ENCODE data around the gene OVAAL. TPM values are rescaled to one million over a fixed set of nuclear protein-coding genes. Genes with fewer than 3 reads are reported as not detected.

Gene OVAAL
- total RNA-seq, 2 donors from 2014 or later, result not detected

- intact Hi-C loops (cut with DNase I), result no loop called here
- TF ChIP-seq CTCF (IDR thresholded peaks at IDR 0.05), result no peak
- no peaks in the 10 kb centered on the region for H3K9me3 ChIP-seq
- H3K4me3 ChIP-seq, result no peak overlapping the region
- no peak overlapping the region for H3K27ac ChIP-seq
- DNase-seq, result no peak
- no peaks in the 10 kb centered on the region for H3K4me1 ChIP-seq
- no peaks in the 10 kb centered on the region for H3K27me3 ChIP-seq
- H3K9ac ChIP-seq (ENCODE audit: low read depth in 2 of 2, low read length in 2 of 2), result no peak overlapping the region
- no peaks in the 10 kb centered on the region for H3K36me3 ChIP-seq
Measured at GRCh38 chr1:180609643-180610555, 51.1 kb downstream of the OVAAL start.

- no peaks in the 10 kb centered on the region for H3K4me1 ChIP-seq
- H3K27me3 ChIP-seq, result no peaks in the 10 kb centered on the region
- H3K4me3 ChIP-seq, result no peak overlapping the region
- no peak overlapping the region for H3K9ac ChIP-seq (ENCODE audit: low read depth in 2 of 2, low read length in 2 of 2)
- H3K9me3 ChIP-seq, result no peaks in the 10 kb centered on the region
- intact Hi-C loops (cut with DNase I), result no loop called here
- H3K36me3 ChIP-seq, result no peaks in the 10 kb centered on the region
- TF ChIP-seq CTCF (IDR thresholded peaks at IDR 0.05), result no peak
- no peak overlapping the region for H3K27ac ChIP-seq
- DNase-seq, result no peak
Measured at GRCh38 chr1:180610556-180611015, 51.8 kb downstream of the OVAAL start.

- intact Hi-C loops (cut with DNase I), result no loop called here
- no peak for TF ChIP-seq CTCF (IDR thresholded peaks at IDR 0.05)
- no peak overlapping the region for H3K4me3 ChIP-seq
- H3K4me1 ChIP-seq, result no peaks in the 10 kb centered on the region
- H3K27ac ChIP-seq, result no peak overlapping the region
- no peak for DNase-seq
- H3K36me3 ChIP-seq, result no peaks in the 10 kb centered on the region
- no peaks in the 10 kb centered on the region for H3K9me3 ChIP-seq
- H3K9ac ChIP-seq (ENCODE audit: low read depth in 2 of 2, low read length in 2 of 2), result no peak overlapping the region
- H3K27me3 ChIP-seq, result no peaks in the 10 kb centered on the region
Measured at GRCh38 chr1:180611016-180611930, 52.5 kb downstream of the OVAAL start.

GRCh38 chr1:180612632-180613031 lies 53.9 kb downstream of the OVAAL start:
- intact Hi-C loops (cut with DNase I), result no loop called here
- H3K27me3 ChIP-seq, result no peaks in the 10 kb centered on the region
- no peak for TF ChIP-seq CTCF (IDR thresholded peaks at IDR 0.05)
- H3K4me3 ChIP-seq, result no peak overlapping the region
- no peak for DNase-seq
- no peak overlapping the region for H3K9ac ChIP-seq (ENCODE audit: low read depth in 2 of 2, low read length in 2 of 2)
- H3K9me3 ChIP-seq, result no peaks in the 10 kb centered on the region
- no peaks in the 10 kb centered on the region for H3K4me1 ChIP-seq
- no peak overlapping the region for H3K27ac ChIP-seq
- no peaks in the 10 kb centered on the region for H3K36me3 ChIP-seq

- Histone ChIP-seq H3K9me3 (no peaks in the 10 kb centered on the region), H3K4me1 (no peaks in the 10 kb centered on the region), H3K36me3 (no peaks in the 10 kb centered on the region), H3K9ac (ENCODE audit: low read depth in 2 of 2, low read length in 2 of 2) (no peak overlapping the region), H3K27me3 (no peaks in the 10 kb centered on the region), H3K27ac (no peak overlapping the region), H3K4me3 (no peak overlapping the region)
- intact Hi-C loops (cut with DNase I), result no loop called here
- no peak for TF ChIP-seq CTCF (IDR thresholded peaks at IDR 0.05)
- no peak for DNase-seq
Measured at GRCh38 chr1:180614730-180615129, 56.0 kb downstream of the OVAAL start.
